HEK293 (cell line): Measurements from ENCODE around the gene KIAA1755.

ENCODE experiments used
- EGR2 ChIP-seq: fragments of 450-650 bp; formaldehyde crosslinking; IDR thresholded peaks from 2 replicates; pipeline ENCODE4 v1.5.1; 2016; ENCODE audit warnings: low read depth, missing biosample characterization, missing genetic modification characterization
- GLI4 ChIP-seq: fragments of 450-650 bp; formaldehyde crosslinking; IDR thresholded peaks from 2 replicates; pipeline ENCODE4 v1.5.1; 2016; ENCODE audit warnings: missing biosample characterization, missing genetic modification characterization
- HOXA7 ChIP-seq: sonication (generic); formaldehyde crosslinking; IDR thresholded peaks from 2 replicates; pipeline ENCODE4 v1.8.1; 2022; ENCODE audit warnings: missing genetic modification reagents, borderline replicate concordance
- KLF7 ChIP-seq: fragments of 450-650 bp; formaldehyde crosslinking; IDR thresholded peaks from 2 replicates; pipeline ENCODE4 v1.5.1; 2016; ENCODE audit warnings: missing biosample characterization, missing genetic modification characterization, borderline replicate concordance
- KLF9 ChIP-seq: fragments of 450-650 bp; formaldehyde crosslinking; IDR thresholded peaks from 2 replicates; pipeline ENCODE4 v1.5.1; 2016; ENCODE audit warnings: missing biosample characterization, missing genetic modification characterization, low read depth
- OSR2 ChIP-seq: fragments of 450-650 bp; formaldehyde crosslinking; IDR thresholded peaks from 2 replicates; pipeline ENCODE4 v1.5.1; 2016; ENCODE audit warnings: missing biosample characterization, missing genetic modification characterization
- SETDB1 ChIP-seq: IDR thresholded peaks from one replicate; pipeline ENCODE4 v1.6.1; 2017; ENCODE audit warnings: mild to moderate bottlenecking, low read length, moderate library complexity, mixed read lengths; ENCODE audit not compliant: insufficient read length
- SP3 ChIP-seq: fragments of 450-650 bp; formaldehyde crosslinking; IDR thresholded peaks from 2 replicates; pipeline ENCODE4 v1.5.1; 2016; ENCODE audit warnings: missing biosample characterization, missing genetic modification characterization
- TCF7L2 ChIP-seq: IDR thresholded peaks from 2 replicates; pipeline ENCODE4 v1.6.1; 2011; ENCODE audit warnings: low read depth, mild to moderate bottlenecking, inconsistent platforms, low read length, moderate library complexity, borderline replicate concordance
- ZBTB21 ChIP-seq: fragments of 450-650 bp; formaldehyde crosslinking; IDR thresholded peaks from 2 replicates; pipeline ENCODE4 v1.5.1; 2017; ENCODE audit warnings: missing biosample characterization, missing genetic modification characterization
- ZBTB26 ChIP-seq: fragments of 450-650 bp; formaldehyde crosslinking; optimal IDR thresholded peaks from 2 replicates; pipeline ENCODE3; 2016; ENCODE audit warnings: missing biosample characterization, mild to moderate bottlenecking, missing genetic modification characterization
- ZBTB48 ChIP-seq: fragments of 450-650 bp; formaldehyde crosslinking; IDR thresholded peaks from 2 replicates; pipeline ENCODE4 v1.5.1; 2016; ENCODE audit warnings: missing biosample characterization, missing genetic modification characterization
- ZBTB8A ChIP-seq: fragments of 450-650 bp; formaldehyde crosslinking; IDR thresholded peaks from 2 replicates; pipeline ENCODE4 v1.5.1; 2016; ENCODE audit warnings: missing biosample characterization, missing genetic modification characterization
- ZEB2 ChIP-seq: fragments of 450-650 bp; formaldehyde crosslinking; IDR thresholded peaks from 2 replicates; pipeline ENCODE4 v1.5.1; 2016; ENCODE audit warnings: missing biosample characterization, missing genetic modification characterization
- ZNF132 ChIP-seq: fragments of 450-650 bp; formaldehyde crosslinking; IDR thresholded peaks from 2 replicates; pipeline ENCODE4 v1.5.1; 2017; ENCODE audit warnings: missing biosample characterization, missing genetic modification characterization, borderline replicate concordance
- ZNF140 ChIP-seq: fragments of 450-650 bp; formaldehyde crosslinking; IDR thresholded peaks from 2 replicates; pipeline ENCODE4 v1.5.1; 2016; ENCODE audit warnings: missing biosample characterization, missing genetic modification characterization
- ZNF175 ChIP-seq: fragments of 450-650 bp; formaldehyde crosslinking; IDR thresholded peaks from 2 replicates; pipeline ENCODE4 v1.5.1; 2016; ENCODE audit warnings: missing biosample characterization, missing genetic modification characterization
- ZNF211 ChIP-seq: fragments of 450-650 bp; formaldehyde crosslinking; IDR thresholded peaks from 2 replicates; pipeline ENCODE4 v1.5.1; 2016; ENCODE audit warnings: low read depth, missing biosample characterization, missing genetic modification characterization
- ZNF24 ChIP-seq: fragments of 450-650 bp; formaldehyde crosslinking; IDR thresholded peaks from 2 replicates; pipeline ENCODE4 v1.5.1; 2016; ENCODE audit warnings: missing biosample characterization, missing genetic modification characterization
- ZNF302 ChIP-seq: fragments of 450-650 bp; formaldehyde crosslinking; IDR thresholded peaks from 2 replicates; pipeline ENCODE4 v1.5.1; 2016; ENCODE audit warnings: missing biosample characterization, missing genetic modification characterization, low read depth
- ZNF341 ChIP-seq: fragments of 450-650 bp; formaldehyde crosslinking; IDR thresholded peaks from 2 replicates; pipeline ENCODE4; 2016; ENCODE audit warnings: low read depth, missing biosample characterization, missing genetic modification characterization
- ZNF350 ChIP-seq: fragments of 450-650 bp; formaldehyde crosslinking; IDR thresholded peaks from 2 replicates; pipeline ENCODE4 v1.5.0; 2017; ENCODE audit warnings: missing biosample characterization, mild to moderate bottlenecking, missing genetic modification characterization
- ZNF354C ChIP-seq: fragments of 450-650 bp; formaldehyde crosslinking; IDR thresholded peaks from 2 replicates; pipeline ENCODE4 v1.5.1; 2016; ENCODE audit warnings: missing biosample characterization, missing genetic modification characterization, low read depth, borderline replicate concordance
- ZNF37A ChIP-seq: fragments of 450-650 bp; IDR thresholded peaks from 2 replicates; pipeline ENCODE4 v1.5.1; 2018; ENCODE audit warnings: missing biosample characterization, missing genetic modification characterization
- ZNF416 ChIP-seq: fragments of 450-650 bp; formaldehyde crosslinking; IDR thresholded peaks from 2 replicates; pipeline ENCODE4 v1.5.1; 2016; ENCODE audit warnings: missing biosample characterization, missing genetic modification characterization
- ZNF423 ChIP-seq: fragments of 450-650 bp; formaldehyde crosslinking; IDR thresholded peaks from 2 replicates; pipeline ENCODE4 v1.5.1; 2016; ENCODE audit warnings: missing biosample characterization, missing genetic modification characterization
- ZNF449 ChIP-seq: fragments of 450-650 bp; formaldehyde crosslinking; IDR thresholded peaks from 2 replicates; pipeline ENCODE4 v1.5.1; 2017; ENCODE audit warnings: missing biosample characterization, mild to moderate bottlenecking, missing genetic modification characterization, moderate library complexity
- ZNF510 ChIP-seq: fragments of 450-650 bp; formaldehyde crosslinking; IDR thresholded peaks from 2 replicates; pipeline ENCODE4 v1.5.1; 2018; ENCODE audit warnings: mild to moderate bottlenecking, missing genetic modification characterization, missing biosample characterization; ENCODE audit not compliant: insufficient replicate concordance
- ZNF549 ChIP-seq: fragments of 450-650 bp; IDR thresholded peaks from 2 replicates; pipeline ENCODE4 v1.5.1; 2018; ENCODE audit warnings: missing biosample characterization, missing genetic modification characterization, mild to moderate bottlenecking, inconsistent platforms, moderate library complexity
- ZNF561 ChIP-seq: fragments of 450-650 bp; IDR thresholded peaks from 2 replicates; pipeline ENCODE4 v1.5.1; 2018; ENCODE audit warnings: missing biosample characterization, missing genetic modification characterization, borderline replicate concordance
- ZNF585B ChIP-seq: fragments of 450-650 bp; formaldehyde crosslinking; IDR thresholded peaks from 2 replicates; pipeline ENCODE4 v1.5.1; 2016; ENCODE audit warnings: missing biosample characterization, missing genetic modification characterization
- ZNF624 ChIP-seq: fragments of 450-650 bp; formaldehyde crosslinking; IDR thresholded peaks from 2 replicates; pipeline ENCODE4 v1.5.1; 2017; ENCODE audit warnings: missing biosample characterization, missing genetic modification characterization
- ZNF626 ChIP-seq: fragments of 450-650 bp; sonication (Bioruptor Pico); formaldehyde crosslinking; IDR thresholded peaks from 2 replicates; pipeline ENCODE4 v1.5.1; 2018; ENCODE audit warnings: missing biosample characterization, missing genetic modification characterization, inconsistent platforms
- ZNF645 ChIP-seq: fragments of 450-650 bp; formaldehyde crosslinking; IDR thresholded peaks from 2 replicates; pipeline ENCODE4; 2016; ENCODE audit warnings: missing biosample characterization, missing genetic modification characterization
- ZNF677 ChIP-seq: fragments of 450-650 bp; IDR thresholded peaks from 2 replicates; pipeline ENCODE4 v1.5.0; 2018; ENCODE audit warnings: missing biosample characterization, mild to moderate bottlenecking, missing genetic modification characterization, moderate library complexity
- ZNF785 ChIP-seq: fragments of 450-650 bp; formaldehyde crosslinking; IDR thresholded peaks from 2 replicates; pipeline ENCODE4 v1.5.1; 2016; ENCODE audit warnings: missing biosample characterization, missing genetic modification characterization
- ZSCAN16 ChIP-seq: fragments of 450-650 bp; formaldehyde crosslinking; IDR thresholded peaks from 2 replicates; pipeline ENCODE4 v1.5.1; 2016; ENCODE audit warnings: missing biosample characterization, missing genetic modification characterization
- ZXDB ChIP-seq: fragments of 450-650 bp; formaldehyde crosslinking; IDR thresholded peaks from 2 replicates; pipeline ENCODE4 v1.5.1; 2016; ENCODE audit warnings: missing biosample characterization, missing genetic modification characterization
- TF ChIP-seq, protein P1 (sequence below): fragments of 450-650 bp; formaldehyde crosslinking; IDR thresholded peaks from 2 replicates; pipeline ENCODE4 v1.5.1; 2017; ENCODE audit warnings: missing biosample characterization, missing genetic modification characterization

The KIAA1755 gene

DNA sequence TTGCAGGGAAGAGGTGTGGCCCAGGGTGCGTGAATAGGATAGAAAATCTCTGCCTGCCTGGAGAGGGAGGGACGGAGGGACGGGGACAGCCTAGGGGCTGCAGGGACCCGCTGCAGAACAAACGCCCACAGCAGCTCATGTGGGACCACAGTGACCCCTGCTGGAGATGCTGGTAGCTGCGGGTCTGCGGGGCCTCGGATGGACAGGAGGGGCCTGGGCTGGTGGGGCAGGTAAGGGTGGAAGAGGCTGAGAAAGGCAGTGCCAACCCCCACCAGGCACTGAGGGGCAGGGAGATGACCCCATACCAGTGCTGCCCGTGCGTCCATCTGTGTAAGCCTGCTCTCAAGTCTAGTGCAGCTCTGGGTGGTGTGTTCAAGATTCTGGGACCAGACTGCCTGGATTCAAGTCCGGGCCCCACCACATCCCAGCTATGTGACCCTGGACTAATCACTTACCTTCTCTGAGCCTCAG is 39.4 kb downstream of the KIAA1755 start (continued):
- TF ChIP-seq SP3 (tag by site-specific recombination) (0 out of 2 replicates have a peak, but pooled peaks have one; percentile 18), ZNF561 (tag by site-specific recombination) (no peak), ZBTB26 (tag by site-specific recombination) (peak; percentile 13), ZNF677 (tag by site-specific recombination) (no peak), ZNF140 (tag by site-specific recombination) (no peak), ZXDB (tag by site-specific recombination) (no peak; the same call in 1 of the 2 replicates), ZBTB21 (tag by site-specific recombination) (no peak), OSR2 (tag by site-specific recombination) (no peak), ZNF341 (tag by site-specific recombination) (peak; percentile 94), ZBTB48 (tag by site-specific recombination) (peak; percentile 58), ZNF132 (no peak), TCF7L2 (no peak), ZNF510 (tag by site-specific recombination) (no peak), ZNF785 (tag by site-specific recombination) (no peak), ZNF626 (no peak), ZEB2 (no peak), ZNF624 (no peak), ZNF302 (tag by site-specific recombination) (no peak), ZNF549 (tag by site-specific recombination) (no peak), KLF9 (tag by site-specific recombination) (peak; percentile 11; the same call in 1 of the 2 replicates), ZNF211 (no peak), GLI4 (tag by site-specific recombination) (no peak), ZBTB8A (no peak), EGR2 (tag by site-specific recombination) (0 out of 2 replicates have a peak, but pooled peaks have one; percentile 21), ZNF175 (tag by site-specific recombination) (no peak), KLF7 (no peak), SETDB1 (no peak), ZSCAN16 (tag by site-specific recombination) (no peak), ZNF354C (no peak), ZNF423 (no peak), ZNF585B (tag by site-specific recombination) (no peak), ZNF416 (tag by site-specific recombination) (no peak), ZNF645 (no peak), HOXA7 (CRISPR knock-in tag) (no peak), ZNF449 (tag by site-specific recombination) (no peak), ZNF350 (tag by site-specific recombination) (no peak), ZNF24 (tag by site-specific recombination) (no peak), ZNF37A (tag by site-specific recombination) (no peak)
- TF ChIP-seq, protein P1, sequence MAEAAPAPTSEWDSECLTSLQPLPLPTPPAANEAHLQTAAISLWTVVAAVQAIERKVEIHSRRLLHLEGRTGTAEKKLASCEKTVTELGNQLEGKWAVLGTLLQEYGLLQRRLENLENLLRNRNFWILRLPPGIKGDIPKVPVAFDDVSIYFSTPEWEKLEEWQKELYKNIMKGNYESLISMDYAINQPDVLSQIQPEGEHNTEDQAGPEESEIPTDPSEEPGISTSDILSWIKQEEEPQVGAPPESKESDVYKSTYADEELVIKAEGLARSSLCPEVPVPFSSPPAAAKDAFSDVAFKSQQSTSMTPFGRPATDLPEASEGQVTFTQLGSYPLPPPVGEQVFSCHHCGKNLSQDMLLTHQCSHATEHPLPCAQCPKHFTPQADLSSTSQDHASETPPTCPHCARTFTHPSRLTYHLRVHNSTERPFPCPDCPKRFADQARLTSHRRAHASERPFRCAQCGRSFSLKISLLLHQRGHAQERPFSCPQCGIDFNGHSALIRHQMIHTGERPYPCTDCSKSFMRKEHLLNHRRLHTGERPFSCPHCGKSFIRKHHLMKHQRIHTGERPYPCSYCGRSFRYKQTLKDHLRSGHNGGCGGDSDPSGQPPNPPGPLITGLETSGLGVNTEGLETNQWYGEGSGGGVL (tag by site-specific recombination) = no peak
